WERI-Rb-1 (cell line): Measurements from ENCODE around the gene APH1B.

Source experiments
- DNase-seq: peaks from one replicate; pipeline ENCODE4 v3.0.0-alpha.2; 2020
- H3K27ac ChIP-seq: fragments of 250-450 bp; sonication (Bioruptor Pico); 2 replicates; pipeline ENCODE4 v1.5.1; 2020; ENCODE audit warnings: mild to moderate bottlenecking, moderate library complexity
- H3K27me3 ChIP-seq: fragments of 250-450 bp; sonication (Bioruptor Pico); 2 replicates; pipeline ENCODE4 v1.5.1; 2021; ENCODE audit warnings: mild to moderate bottlenecking, low read depth, moderate library complexity; ENCODE audit not compliant: insufficient read depth, severe bottlenecking
- H3K36me3 ChIP-seq: fragments of 250-450 bp; sonication (Bioruptor Pico); 2 replicates; pipeline ENCODE4 v1.5.1; 2020; ENCODE audit warnings: mild to moderate bottlenecking, moderate library complexity
- H3K4me3 ChIP-seq: 2 replicates; pipeline ENCODE4 v1.5.1; 2011; ENCODE audit warnings: low read depth, mild to moderate bottlenecking, control low read depth, low read length
- H3K9me3 ChIP-seq: fragments of 250-450 bp; sonication (Bioruptor Pico); 2 replicates; pipeline ENCODE4 v1.5.1; 2021; ENCODE audit warnings: mild to moderate bottlenecking, moderate library complexity; ENCODE audit not compliant: severe bottlenecking
- TF ChIP-seq, protein P1 (sequence below): IDR thresholded peaks from 2 replicates; pipeline ENCODE4 v1.5.1; 2011; ENCODE audit warnings: low read depth, mild to moderate bottlenecking, control low read depth, inconsistent platforms, low read length

The APH1B gene

DNA sequence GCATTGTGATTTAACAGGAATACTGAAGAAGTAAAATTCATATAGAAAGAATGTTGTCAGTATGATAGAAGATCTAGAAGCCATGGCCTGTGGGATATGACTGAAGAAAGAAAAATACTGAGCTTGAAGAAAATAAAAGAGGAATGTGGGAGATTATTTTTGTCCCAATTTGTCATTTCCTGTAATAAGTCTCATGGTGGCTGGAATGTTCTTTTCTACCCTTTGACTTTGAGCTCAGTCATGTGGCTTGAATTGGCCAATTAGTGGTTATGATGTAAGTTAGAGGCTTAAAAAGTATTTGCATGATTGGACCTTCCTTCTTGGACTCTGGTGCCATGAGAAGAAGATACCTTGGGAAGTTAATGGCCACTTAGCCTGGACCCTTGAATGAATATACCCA lies 14.1 kb downstream of the APH1B start:
- no peak overlapping the region for H3K4me3 ChIP-seq
- TF ChIP-seq, protein P1, sequence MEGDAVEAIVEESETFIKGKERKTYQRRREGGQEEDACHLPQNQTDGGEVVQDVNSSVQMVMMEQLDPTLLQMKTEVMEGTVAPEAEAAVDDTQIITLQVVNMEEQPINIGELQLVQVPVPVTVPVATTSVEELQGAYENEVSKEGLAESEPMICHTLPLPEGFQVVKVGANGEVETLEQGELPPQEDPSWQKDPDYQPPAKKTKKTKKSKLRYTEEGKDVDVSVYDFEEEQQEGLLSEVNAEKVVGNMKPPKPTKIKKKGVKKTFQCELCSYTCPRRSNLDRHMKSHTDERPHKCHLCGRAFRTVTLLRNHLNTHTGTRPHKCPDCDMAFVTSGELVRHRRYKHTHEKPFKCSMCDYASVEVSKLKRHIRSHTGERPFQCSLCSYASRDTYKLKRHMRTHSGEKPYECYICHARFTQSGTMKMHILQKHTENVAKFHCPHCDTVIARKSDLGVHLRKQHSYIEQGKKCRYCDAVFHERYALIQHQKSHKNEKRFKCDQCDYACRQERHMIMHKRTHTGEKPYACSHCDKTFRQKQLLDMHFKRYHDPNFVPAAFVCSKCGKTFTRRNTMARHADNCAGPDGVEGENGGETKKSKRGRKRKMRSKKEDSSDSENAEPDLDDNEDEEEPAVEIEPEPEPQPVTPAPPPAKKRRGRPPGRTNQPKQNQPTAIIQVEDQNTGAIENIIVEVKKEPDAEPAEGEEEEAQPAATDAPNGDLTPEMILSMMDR, result no peak
- H3K27me3 ChIP-seq, result no peaks in the 10 kb centered on the region
- H3K27ac ChIP-seq, result no peak overlapping the region
- H3K36me3 ChIP-seq, result no peaks in the 10 kb centered on the region
- DNase-seq, result no peak
- no peaks in the 10 kb centered on the region for H3K9me3 ChIP-seq

DNA sequence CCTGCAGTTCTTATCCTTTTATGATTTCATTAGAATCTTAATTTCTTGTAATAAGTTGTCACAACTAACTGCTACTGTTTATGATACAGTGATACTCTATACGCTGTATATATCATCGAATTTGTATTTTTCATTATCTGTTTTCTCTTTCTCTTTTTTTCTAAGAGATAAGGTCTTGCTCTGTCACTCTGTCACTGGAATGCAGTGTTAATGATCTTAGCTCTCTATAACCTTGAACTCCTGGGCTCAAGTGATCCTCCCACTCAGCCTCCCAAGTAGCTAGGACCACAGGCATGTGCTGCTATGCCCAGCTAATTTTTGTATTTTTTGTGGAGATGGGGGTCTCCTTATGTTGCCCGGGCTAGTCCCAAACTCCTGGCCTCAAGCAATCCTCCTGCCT lies 14.8 kb downstream of the APH1B start:
- Histone ChIP-seq H3K36me3 (no peaks in the 10 kb centered on the region), H3K9me3 (no peaks in the 10 kb centered on the region), H3K4me3 (no peak overlapping the region), H3K27ac (no peak overlapping the region), H3K27me3 (no peaks in the 10 kb centered on the region)
- TF ChIP-seq, protein P1, result no peak
- DNase-seq, result no peak

DNA sequence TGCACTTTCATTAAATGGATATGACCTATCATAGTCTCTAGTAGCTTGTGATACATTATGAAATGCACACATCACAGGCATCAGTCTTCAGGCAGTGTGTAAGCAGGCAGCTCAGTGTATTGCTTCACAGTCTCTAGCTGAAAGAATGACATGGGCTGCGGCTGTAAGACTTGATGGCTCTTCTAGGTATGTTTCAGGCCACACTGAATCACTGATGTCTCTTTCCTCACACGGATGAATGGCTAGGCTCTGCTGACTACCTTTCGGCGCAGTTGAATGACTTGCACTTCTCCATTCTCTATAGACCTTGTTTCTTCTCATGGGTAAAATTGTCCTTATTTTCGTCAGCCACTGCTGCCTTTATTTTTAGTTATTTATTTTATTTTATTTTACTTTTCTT lies 15.4 kb downstream of the APH1B start:
- H3K9me3 ChIP-seq, result no peaks in the 10 kb centered on the region
- H3K27ac ChIP-seq, result no peak overlapping the region
- no peaks in the 10 kb centered on the region for H3K36me3 ChIP-seq
- no peak overlapping the region for H3K4me3 ChIP-seq
- TF ChIP-seq, protein P1, result no peak
- no peaks in the 10 kb centered on the region for H3K27me3 ChIP-seq
- DNase-seq, result no peak

DNA sequence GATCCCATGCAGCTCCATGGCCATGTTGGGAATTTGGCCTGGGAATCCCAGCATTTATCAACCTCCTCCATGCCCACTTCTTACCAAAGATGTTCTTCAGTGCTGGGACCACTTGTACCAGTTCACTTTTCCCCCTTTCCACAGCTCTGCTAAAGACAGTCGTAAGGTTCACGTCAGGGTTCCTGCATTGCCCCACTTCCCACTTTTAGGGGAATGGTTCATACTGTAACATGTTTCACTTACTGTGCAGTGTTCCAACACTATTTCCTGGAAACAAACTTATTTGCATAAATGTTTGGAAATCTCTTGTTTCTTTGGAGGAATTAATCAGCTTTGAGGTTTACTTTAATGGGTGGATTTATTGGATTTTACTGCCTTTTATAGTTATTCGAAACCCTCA lies 17.0 kb downstream of the APH1B start:
- Histone ChIP-seq H3K4me3 (no peak overlapping the region), H3K36me3 (no peaks in the 10 kb centered on the region), H3K9me3 (no peaks in the 10 kb centered on the region), H3K27ac (no peak overlapping the region), H3K27me3 (no peaks in the 10 kb centered on the region)
- TF ChIP-seq, protein P1, result no peak
- DNase-seq, result no peak

DNA sequence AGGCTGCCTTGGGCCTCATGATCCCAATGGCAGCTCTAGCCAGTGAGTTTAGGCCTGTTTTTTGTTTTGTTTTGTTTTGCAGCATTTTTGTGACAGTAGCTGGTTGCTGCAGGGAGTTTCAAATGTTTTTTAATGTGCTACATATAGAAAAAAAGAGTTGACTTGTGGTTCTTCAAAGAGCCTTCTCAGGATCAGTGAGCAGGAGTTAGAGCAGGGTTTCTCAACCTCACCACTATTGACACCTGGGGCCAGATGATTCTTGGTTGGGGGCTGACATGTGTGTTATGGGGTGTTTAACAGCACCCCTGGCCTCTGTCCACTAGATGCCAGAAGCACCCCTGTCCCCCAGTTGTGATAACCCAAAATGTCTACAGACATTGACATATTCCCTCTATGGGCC lies 17.9 kb downstream of the APH1B start:
- TF ChIP-seq, protein P1, result no peak
- no peaks in the 10 kb centered on the region for H3K36me3 ChIP-seq
- no peaks in the 10 kb centered on the region for H3K27me3 ChIP-seq
- H3K9me3 ChIP-seq, result no peaks in the 10 kb centered on the region
- H3K27ac ChIP-seq, result no peak overlapping the region
- DNase-seq, result no peak
- no peak overlapping the region for H3K4me3 ChIP-seq

DNA sequence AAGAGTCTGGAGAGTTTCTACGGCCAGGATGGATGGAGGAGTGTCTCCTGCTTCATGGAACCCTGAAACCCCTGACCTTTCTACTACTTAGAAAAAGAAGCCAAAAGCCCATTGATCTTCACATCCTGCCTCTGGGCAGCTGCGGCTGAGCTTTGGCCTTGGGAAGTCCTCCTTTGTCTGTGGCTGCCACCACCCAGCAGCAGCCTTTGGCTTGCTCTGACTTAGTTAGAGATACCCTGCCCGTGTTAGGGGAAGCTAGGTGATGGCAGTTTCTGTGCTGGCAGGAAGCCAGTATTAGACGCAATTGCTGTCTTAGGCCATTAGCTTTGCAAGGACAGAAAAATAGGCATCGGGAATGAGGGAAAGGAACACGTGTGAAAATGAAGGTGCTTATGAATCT lies 18.8 kb downstream of the APH1B start:
- TF ChIP-seq, protein P1, result no peak
- no peaks in the 10 kb centered on the region for H3K27me3 ChIP-seq
- no peak overlapping the region for H3K27ac ChIP-seq
- no peak overlapping the region for H3K4me3 ChIP-seq
- H3K9me3 ChIP-seq, result no peaks in the 10 kb centered on the region
- no peak for DNase-seq
- no peaks in the 10 kb centered on the region for H3K36me3 ChIP-seq
